HEK293T (cell line): ENCODE results near the gene AASS.
"Not testable (repeated sequence)": the region's sequence is repeated elsewhere in the genome, so short reads cannot be mapped to it uniquely, and the experiment has no call there.

Experiments used
- BHLHE40 ChIP-seq: fragments of 450-650 bp; IDR thresholded peaks from 2 replicates; pipeline ENCODE4 v1.6.1; 2016; ENCODE audit warnings: mild to moderate bottlenecking, moderate library complexity, borderline replicate concordance
- FOXK2 ChIP-seq: fragments of 450-650 bp; IDR thresholded peaks from 2 replicates; pipeline ENCODE4 v1.6.1; 2016; ENCODE audit warnings: mild to moderate bottlenecking
- FOXM1 ChIP-seq: fragments of 450-650 bp; IDR thresholded peaks from 2 replicates; pipeline ENCODE4 v1.6.1; 2017; ENCODE audit warnings: mild to moderate bottlenecking, borderline replicate concordance
- HDGF ChIP-seq: fragments of 450-650 bp; IDR thresholded peaks from 2 replicates; pipeline ENCODE4 v1.6.1; 2017; ENCODE audit warnings: antibody characterized with exemption, borderline replicate concordance
- SUZ12 ChIP-seq: fragments of 450-650 bp; IDR thresholded peaks from 2 replicates; pipeline ENCODE4 v1.6.1; 2016; ENCODE audit warnings: mild to moderate bottlenecking

DNA sequence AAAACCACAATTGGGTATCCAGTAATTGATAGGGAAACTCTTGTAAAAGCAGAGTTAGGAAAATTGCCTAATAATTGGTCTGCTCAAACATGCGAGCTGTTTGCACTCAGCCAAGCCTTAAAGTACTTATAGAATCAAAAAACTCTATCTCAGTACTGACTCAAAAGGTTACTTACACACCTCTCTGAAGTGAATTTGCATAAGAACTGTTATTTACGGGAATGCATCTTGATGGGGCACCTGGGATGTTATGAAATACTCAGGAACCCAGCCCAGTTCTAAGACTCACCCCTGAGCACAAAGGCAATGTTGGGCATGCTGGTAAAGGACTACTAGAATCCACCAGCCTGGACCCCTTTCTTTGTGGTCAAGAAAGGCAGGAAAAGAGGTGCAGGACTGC is 28.1 kb upstream of the AASS start:
- not testable (repeated sequence) for TF ChIP-seq FOXK2, FOXM1, BHLHE40, HDGF, SUZ12
